Measurements from ENCODE around the gene OVOL2.

OVOL2 gene

GRCh38 chr20:17992847-17993513, 64.7 kb downstream of the OVOL2 start:
- Histone ChIP-seq H3K9me3 (ENCODE audit: insufficient read depth, low read length) (no peaks in the 10 kb centered on the region), H3K27me3 (ENCODE audit: insufficient read depth, insufficient read length) (no peaks in the 10 kb centered on the region), H3K4me3 (ENCODE audit: insufficient read length, low read depth) (no peak overlapping the region), H3K36me3 (ENCODE audit: insufficient read depth, insufficient read length, low read length) (peaks cover 25% of the 10 kb centered on the region), H3K4me1 (ENCODE audit: insufficient read depth, insufficient read length) (no peaks in the 10 kb centered on the region), H3K9ac (ENCODE audit: insufficient read length, low read depth) (no peak overlapping the region)
- no peak for DNase-seq (ENCODE audit: low read depth, low spot score)
- no peak for TF ChIP-seq SUZ12 (IDR thresholded peaks at IDR 0.05; ENCODE audit: extremely low read depth, insufficient read depth, insufficient read length)
- no peak for TF ChIP-seq ZNF274 (IDR thresholded peaks at IDR 0.05; ENCODE audit: low read depth, low read length)
- TF ChIP-seq YY1 (IDR thresholded peaks at IDR 0.05; ENCODE audit: insufficient read depth, insufficient read length) = no peak

GRCh38 chr20:17992224-17992637, 65.5 kb downstream of the OVOL2 start:
- H3K9ac ChIP-seq (ENCODE audit: insufficient read length, low read depth) = no peak overlapping the region
- no peak for DNase-seq (ENCODE audit: low read depth, low spot score)
- H3K36me3 ChIP-seq (ENCODE audit: insufficient read depth, insufficient read length, low read length) = peaks cover 32% of the 10 kb centered on the region
- no peaks in the 10 kb centered on the region for H3K4me1 ChIP-seq (ENCODE audit: insufficient read depth, insufficient read length)
- H3K9me3 ChIP-seq (ENCODE audit: insufficient read depth, low read length) = no peaks in the 10 kb centered on the region
- no peak for TF ChIP-seq ZNF274 (IDR thresholded peaks at IDR 0.05; ENCODE audit: low read depth, low read length)
- no peak for TF ChIP-seq SUZ12 (IDR thresholded peaks at IDR 0.05; ENCODE audit: extremely low read depth, insufficient read depth, insufficient read length)
- no peak for TF ChIP-seq YY1 (IDR thresholded peaks at IDR 0.05; ENCODE audit: insufficient read depth, insufficient read length)
- no peak overlapping the region for H3K4me3 ChIP-seq (ENCODE audit: insufficient read length, low read depth)
- H3K27me3 ChIP-seq (ENCODE audit: insufficient read depth, insufficient read length) = no peaks in the 10 kb centered on the region

GRCh38 chr20:17990278-17990972, 67.3 kb downstream of the OVOL2 start:
- Histone ChIP-seq H3K4me1 (ENCODE audit: insufficient read depth, insufficient read length) (no peaks in the 10 kb centered on the region), H3K9me3 (ENCODE audit: insufficient read depth, low read length) (no peaks in the 10 kb centered on the region), H3K27me3 (ENCODE audit: insufficient read depth, insufficient read length) (no peaks in the 10 kb centered on the region), H3K4me3 (ENCODE audit: insufficient read length, low read depth) (no peak overlapping the region), H3K36me3 (ENCODE audit: insufficient read depth, insufficient read length, low read length) (peaks cover 36% of the 10 kb centered on the region), H3K9ac (ENCODE audit: insufficient read length, low read depth) (no peak overlapping the region)
- no peak for TF ChIP-seq YY1 (IDR thresholded peaks at IDR 0.05; ENCODE audit: insufficient read depth, insufficient read length)
- TF ChIP-seq SUZ12 (IDR thresholded peaks at IDR 0.05; ENCODE audit: extremely low read depth, insufficient read depth, insufficient read length) = no peak
- TF ChIP-seq ZNF274 (IDR thresholded peaks at IDR 0.05; ENCODE audit: low read depth, low read length) = no peak
- no peak for DNase-seq (ENCODE audit: low read depth, low spot score)

- Histone ChIP-seq H3K9ac (ENCODE audit: insufficient read length, low read depth) (no peak overlapping the region), H3K4me3 (ENCODE audit: insufficient read length, low read depth) (no peak overlapping the region), H3K9me3 (ENCODE audit: insufficient read depth, low read length) (no peaks in the 10 kb centered on the region), H3K27me3 (ENCODE audit: insufficient read depth, insufficient read length) (no peaks in the 10 kb centered on the region), H3K36me3 (ENCODE audit: insufficient read depth, insufficient read length, low read length) (peaks cover 38% of the 10 kb centered on the region), H3K4me1 (ENCODE audit: insufficient read depth, insufficient read length) (no peaks in the 10 kb centered on the region)
- no peak for TF ChIP-seq ZNF274 (IDR thresholded peaks at IDR 0.05; ENCODE audit: low read depth, low read length)
- no peak for TF ChIP-seq YY1 (IDR thresholded peaks at IDR 0.05; ENCODE audit: insufficient read depth, insufficient read length)
- no peak for TF ChIP-seq SUZ12 (IDR thresholded peaks at IDR 0.05; ENCODE audit: extremely low read depth, insufficient read depth, insufficient read length)
- DNase-seq (ENCODE audit: low read depth, low spot score) = no peak
Observed at GRCh38 chr20:17987988-17988387, 69.7 kb downstream of the OVOL2 start.

- TF ChIP-seq SUZ12 (IDR thresholded peaks at IDR 0.05; ENCODE audit: extremely low read depth, insufficient read depth, insufficient read length) = no peak
- no peak for TF ChIP-seq YY1 (IDR thresholded peaks at IDR 0.05; ENCODE audit: insufficient read depth, insufficient read length)
- TF ChIP-seq ZNF274 (IDR thresholded peaks at IDR 0.05; ENCODE audit: low read depth, low read length) = no peak
- Histone ChIP-seq H3K4me3 (ENCODE audit: insufficient read length, low read depth) (no peak overlapping the region), H3K27me3 (ENCODE audit: insufficient read depth, insufficient read length) (no peaks in the 10 kb centered on the region), H3K4me1 (ENCODE audit: insufficient read depth, insufficient read length) (no peaks in the 10 kb centered on the region), H3K9me3 (ENCODE audit: insufficient read depth, low read length) (no peaks in the 10 kb centered on the region), H3K36me3 (ENCODE audit: insufficient read depth, insufficient read length, low read length) (peaks cover 39% of the 10 kb centered on the region), H3K9ac (ENCODE audit: insufficient read length, low read depth) (no peak overlapping the region)
- DNase-seq (ENCODE audit: low read depth, low spot score) = no peak
Observed at GRCh38 chr20:17985388-17986018, 72.2 kb downstream of the OVOL2 start.

- H3K36me3 ChIP-seq (ENCODE audit: insufficient read depth, insufficient read length, low read length) = peaks cover 48% of the 10 kb centered on the region
Observed at GRCh38 chr20:17976305-17976704, 81.4 kb downstream of the OVOL2 start.

More at GRCh38 chr20:17976305-17976704, 81.4 kb downstream of the OVOL2 start:
- H3K27me3 ChIP-seq (ENCODE audit: insufficient read depth, insufficient read length) = no peaks in the 10 kb centered on the region
- H3K9me3 ChIP-seq (ENCODE audit: insufficient read depth, low read length) = no peaks in the 10 kb centered on the region
- H3K9ac ChIP-seq (ENCODE audit: insufficient read length, low read depth) = no peak overlapping the region
- DNase-seq (ENCODE audit: low read depth, low spot score) = no peak
- H3K4me3 ChIP-seq (ENCODE audit: insufficient read length, low read depth) = no peak overlapping the region
- no peak for TF ChIP-seq SUZ12 (IDR thresholded peaks at IDR 0.05; ENCODE audit: extremely low read depth, insufficient read depth, insufficient read length)
- TF ChIP-seq YY1 (IDR thresholded peaks at IDR 0.05; ENCODE audit: insufficient read depth, insufficient read length) = no peak
- TF ChIP-seq ZNF274 (IDR thresholded peaks at IDR 0.05; ENCODE audit: low read depth, low read length) = no peak
- H3K4me1 ChIP-seq (ENCODE audit: insufficient read depth, insufficient read length) = no peaks in the 10 kb centered on the region

Data from NT2/D1 (cell line).